Esophagus muscularis mucosa (tissue), 4 donors: Measurements from ENCODE around the gene NFATC3.

ENCODE experiments used
- EP300 ChIP-seq: sonication (generic); formaldehyde crosslinking; IDR thresholded peaks from one replicate; pipeline ENCODE4 v1.6.1; 2017; ENCODE audit warnings: antibody characterized with exemption
- POLR2A ChIP-seq: fragments of 450-650 bp; IDR thresholded peaks from one replicate; pipeline ENCODE4 v1.6.1; 2017; ENCODE audit warnings: antibody characterized with exemption, moderate library complexity, mild to moderate bottlenecking, low read depth
- POLR2AphosphoS5 ChIP-seq, 2 donors: sonication (generic); formaldehyde crosslinking; IDR thresholded peaks; one replicate each; pipeline ENCODE4 v1.6.1; 2017; ENCODE audit warnings: antibody characterized with exemption in 2 of 2
- TF ChIP-seq, protein P1 (sequence below), 3 experiments: fragments of 200-600 bp in 2 of 3; fragments of 450-650 bp in 1 of 3; sonication (generic) in 2 of 3; IDR thresholded peaks; one replicate each; pipeline ENCODE4 v1.5.1; 2017 to 2019; ENCODE audit warnings: antibody characterized with exemption in 3 of 3, mild to moderate bottlenecking in 2 of 3, moderate library complexity in 1 of 3

DNA sequence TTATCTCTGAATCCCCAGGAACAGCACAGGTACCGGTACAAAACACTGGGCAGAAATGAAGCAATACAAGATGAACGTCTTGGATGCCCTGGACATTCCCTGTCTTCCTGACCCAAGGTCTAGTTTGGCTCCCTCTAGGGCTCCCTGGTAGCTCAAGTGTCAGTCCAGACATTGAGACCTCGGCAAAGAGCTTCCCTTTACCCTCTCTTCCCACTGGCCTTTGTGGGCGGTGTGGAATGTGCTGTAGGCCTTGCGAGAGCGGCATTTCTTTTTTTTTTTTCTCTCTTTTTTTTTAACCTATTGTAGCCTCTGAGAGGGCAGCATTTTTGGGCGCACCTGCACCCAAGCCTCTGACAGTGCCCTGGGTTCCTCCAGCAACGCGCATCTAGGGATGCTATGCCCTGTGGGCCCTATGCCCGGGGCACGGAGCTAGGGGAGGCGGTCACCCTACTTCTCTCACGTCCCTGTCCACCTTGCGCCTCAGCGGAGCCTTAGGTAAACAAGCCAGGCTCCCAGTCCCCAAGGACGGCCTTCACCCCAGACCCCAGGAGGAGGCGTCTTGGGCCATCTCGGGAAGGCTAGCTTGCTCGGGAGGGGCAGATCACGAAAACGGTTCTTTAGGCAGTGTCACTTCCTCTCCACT is 1.2 kb upstream of the NFATC3 start:
- TF ChIP-seq POLR2A (no peak), EP300 (no peak), POLR2AphosphoS5 (IDR thresholded peaks at IDR 0.05) (no peak)
- TF ChIP-seq, protein P1, sequence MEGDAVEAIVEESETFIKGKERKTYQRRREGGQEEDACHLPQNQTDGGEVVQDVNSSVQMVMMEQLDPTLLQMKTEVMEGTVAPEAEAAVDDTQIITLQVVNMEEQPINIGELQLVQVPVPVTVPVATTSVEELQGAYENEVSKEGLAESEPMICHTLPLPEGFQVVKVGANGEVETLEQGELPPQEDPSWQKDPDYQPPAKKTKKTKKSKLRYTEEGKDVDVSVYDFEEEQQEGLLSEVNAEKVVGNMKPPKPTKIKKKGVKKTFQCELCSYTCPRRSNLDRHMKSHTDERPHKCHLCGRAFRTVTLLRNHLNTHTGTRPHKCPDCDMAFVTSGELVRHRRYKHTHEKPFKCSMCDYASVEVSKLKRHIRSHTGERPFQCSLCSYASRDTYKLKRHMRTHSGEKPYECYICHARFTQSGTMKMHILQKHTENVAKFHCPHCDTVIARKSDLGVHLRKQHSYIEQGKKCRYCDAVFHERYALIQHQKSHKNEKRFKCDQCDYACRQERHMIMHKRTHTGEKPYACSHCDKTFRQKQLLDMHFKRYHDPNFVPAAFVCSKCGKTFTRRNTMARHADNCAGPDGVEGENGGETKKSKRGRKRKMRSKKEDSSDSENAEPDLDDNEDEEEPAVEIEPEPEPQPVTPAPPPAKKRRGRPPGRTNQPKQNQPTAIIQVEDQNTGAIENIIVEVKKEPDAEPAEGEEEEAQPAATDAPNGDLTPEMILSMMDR (IDR thresholded peaks at IDR 0.05) = no peak
